ENCODE measurements around the gene CLASP1. TPM values are rescaled to one million over a fixed set of nuclear protein-coding genes. Genes with fewer than 3 reads are reported as not detected.

Gene CLASP1
- total and polyA plus RNA-seq, 12 donors = 10.1 to 90.6 (median 71.7) TPM

DNA sequence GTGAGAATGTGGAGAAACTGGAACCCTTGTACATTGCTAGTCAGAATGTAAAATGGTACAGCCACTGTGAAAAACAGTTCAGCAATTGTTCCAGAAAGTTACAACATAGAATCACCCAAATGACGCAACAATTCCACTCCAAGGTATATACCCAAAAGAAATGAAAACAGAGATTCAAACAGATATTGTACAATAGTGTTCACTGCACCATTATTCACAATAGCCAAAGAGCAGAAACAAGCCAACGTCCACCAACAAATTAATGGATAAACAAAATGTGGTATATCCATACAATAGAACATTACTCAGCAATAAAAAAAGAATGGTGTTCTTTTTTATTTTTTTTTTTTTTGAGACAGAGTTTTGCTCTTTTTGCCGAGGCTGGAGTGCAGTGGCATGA, 10.9 kb downstream of the CLASP1 start:
- H3K27ac ChIP-seq = no peak overlapping the region
- H3K27me3 ChIP-seq = no peaks in the 10 kb centered on the region
- TF ChIP-seq, protein P1, sequence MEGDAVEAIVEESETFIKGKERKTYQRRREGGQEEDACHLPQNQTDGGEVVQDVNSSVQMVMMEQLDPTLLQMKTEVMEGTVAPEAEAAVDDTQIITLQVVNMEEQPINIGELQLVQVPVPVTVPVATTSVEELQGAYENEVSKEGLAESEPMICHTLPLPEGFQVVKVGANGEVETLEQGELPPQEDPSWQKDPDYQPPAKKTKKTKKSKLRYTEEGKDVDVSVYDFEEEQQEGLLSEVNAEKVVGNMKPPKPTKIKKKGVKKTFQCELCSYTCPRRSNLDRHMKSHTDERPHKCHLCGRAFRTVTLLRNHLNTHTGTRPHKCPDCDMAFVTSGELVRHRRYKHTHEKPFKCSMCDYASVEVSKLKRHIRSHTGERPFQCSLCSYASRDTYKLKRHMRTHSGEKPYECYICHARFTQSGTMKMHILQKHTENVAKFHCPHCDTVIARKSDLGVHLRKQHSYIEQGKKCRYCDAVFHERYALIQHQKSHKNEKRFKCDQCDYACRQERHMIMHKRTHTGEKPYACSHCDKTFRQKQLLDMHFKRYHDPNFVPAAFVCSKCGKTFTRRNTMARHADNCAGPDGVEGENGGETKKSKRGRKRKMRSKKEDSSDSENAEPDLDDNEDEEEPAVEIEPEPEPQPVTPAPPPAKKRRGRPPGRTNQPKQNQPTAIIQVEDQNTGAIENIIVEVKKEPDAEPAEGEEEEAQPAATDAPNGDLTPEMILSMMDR (IDR thresholded peaks at IDR 0.05) = no peak
- ATAC-seq (no peak), DNase-seq (no peak)
- H3K4me1 ChIP-seq = peaks cover 3 to 57% (median 39%) of the 10 kb centered on the region in 9 donors
- intact Hi-C loops (cut with DNase I) = no loop called here
- WGBS, 2 donors = 88 to 98% methylated on average over 3 of the region's 3 CpGs
- H3K9me3 ChIP-seq = peaks cover 0 to 18% (median 0%) of the 10 kb centered on the region in 11 donors
- H3K4me3 ChIP-seq = no peak overlapping the region
- H3K36me3 ChIP-seq = peaks cover 0 to 15% (median 0%) of the 10 kb centered on the region in 9 donors

DNA sequence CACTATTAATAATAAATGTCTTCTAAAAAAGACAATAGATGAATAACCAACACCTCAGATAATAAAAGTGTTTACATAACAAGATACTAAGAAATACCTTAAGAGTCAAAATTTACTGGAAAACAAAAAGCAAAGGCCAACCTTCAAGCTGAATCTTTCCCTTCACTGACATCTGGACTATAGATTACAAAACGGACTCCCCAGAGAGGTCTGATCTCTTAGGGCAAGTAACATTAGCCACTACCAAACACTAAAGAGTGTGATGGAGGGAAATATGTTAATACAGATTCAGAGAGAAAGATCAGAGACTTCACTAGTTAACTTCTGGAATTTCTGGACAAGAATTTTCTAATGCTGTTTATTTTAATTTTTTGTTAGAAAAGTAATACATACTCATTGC, 13.9 kb downstream of the CLASP1 start:
- intact Hi-C loops (cut with DNase I) = no loop called here
- DNase-seq (no peak), ATAC-seq (peak in 2 of 8 donors; percentile 49 to 50)
- Histone ChIP-seq H3K4me3 (no peak overlapping the region), H3K27me3 (no peaks in the 10 kb centered on the region), H3K4me1 (peaks cover 3 to 52% (median 40%) of the 10 kb centered on the region in 9 donors), H3K36me3 (peaks cover 0 to 8% (median 0%) of the 10 kb centered on the region in 9 donors), H3K9me3 (peaks cover 0 to 18% (median 0%) of the 10 kb centered on the region in 11 donors), H3K27ac (peak overlapping the region in 5 of 10 donors; percentile 10 to 71 (median 49))
- 6 to 9% methylated on average over 1 of the region's 1 CpG for WGBS, 2 donors
- TF ChIP-seq, protein P1 (IDR thresholded peaks at IDR 0.05) = no peak

DNA sequence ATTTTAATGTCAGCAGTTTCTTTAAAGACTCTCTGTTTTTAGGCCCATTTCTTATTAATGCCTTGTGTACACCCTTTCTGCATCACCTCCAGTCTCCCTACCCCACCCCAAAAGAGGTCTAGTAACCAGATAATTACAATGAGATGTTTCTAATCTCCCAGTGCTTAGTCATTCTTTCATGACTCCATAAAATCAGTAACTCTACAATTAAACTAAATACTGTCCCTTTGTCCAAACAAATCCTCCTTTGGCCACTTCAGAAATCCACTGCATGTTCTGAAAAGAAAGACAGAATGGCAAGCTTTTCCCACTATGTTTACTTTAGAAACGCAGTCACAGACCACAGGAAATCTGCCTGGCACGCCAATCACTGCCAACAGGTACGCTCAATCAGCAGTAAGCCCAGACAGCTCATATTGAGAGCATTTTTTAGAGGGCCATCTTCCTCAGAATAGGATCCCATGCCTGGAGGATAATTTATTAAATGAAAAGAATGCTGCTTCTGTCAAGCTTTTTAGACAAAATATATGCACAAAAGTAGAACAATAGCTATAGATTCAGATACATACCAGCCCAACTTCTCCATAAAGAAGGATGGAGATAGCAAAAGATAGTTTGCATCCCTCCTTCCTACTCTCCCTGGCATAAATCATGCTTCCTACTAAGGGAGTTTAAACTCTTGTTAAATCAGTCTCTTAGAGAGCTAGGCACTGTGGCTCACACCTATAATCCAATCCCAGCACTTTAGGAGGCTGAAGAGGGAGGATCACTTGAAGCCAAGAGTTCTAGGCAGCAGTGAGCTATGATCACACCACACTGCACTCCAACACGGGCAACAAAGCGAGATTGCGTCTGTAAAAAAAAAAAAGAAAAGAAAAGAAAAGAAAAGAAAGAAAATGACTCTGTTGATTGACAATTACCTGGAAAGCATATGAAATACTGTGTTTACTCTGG, 14.6 kb downstream of the CLASP1 start:
- TF ChIP-seq, protein P1 (IDR thresholded peaks at IDR 0.05) = no peak
- Histone ChIP-seq H3K4me1 (peaks cover 3 to 48% (median 40%) of the 10 kb centered on the region in 9 donors), H3K27me3 (no peaks in the 10 kb centered on the region), H3K27ac (peak overlapping the region in 8 of 10 donors; percentile 10 to 71 (median 56)), H3K36me3 (peaks cover 0 to 6% (median 0%) of the 10 kb centered on the region in 9 donors), H3K4me3 (no peak overlapping the region), H3K9me3 (peaks cover 0 to 18% (median 0%) of the 10 kb centered on the region in 11 donors)
- WGBS, 2 donors = 60 to 74% methylated on average over 6 of the region's 6 CpGs
- no peak for ATAC-seq
- no peak for DNase-seq
- intact Hi-C loops (cut with DNase I) = no loop called here

DNA sequence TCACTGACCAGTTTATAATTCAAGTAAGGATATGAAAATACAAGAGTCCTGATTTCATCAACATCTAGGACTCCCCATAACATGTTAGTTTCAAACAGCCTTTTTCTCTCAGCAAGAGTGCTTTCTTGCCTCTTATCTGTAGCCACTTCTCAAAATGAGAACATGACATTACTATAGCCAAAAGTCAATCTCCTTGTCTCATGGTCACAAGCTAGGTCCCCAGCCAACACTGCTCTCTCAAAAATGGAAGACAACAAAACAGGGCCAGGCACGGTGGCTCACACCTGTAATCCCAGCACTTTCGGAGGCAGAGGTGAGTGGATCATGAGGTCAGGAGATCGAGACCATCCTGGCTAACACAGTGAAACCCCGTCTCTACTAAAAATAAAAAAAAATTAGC, 15.8 kb downstream of the CLASP1 start:
- Histone ChIP-seq H3K27ac (peak overlapping the region in 9 of 10 donors; percentile 27 to 71 (median 64)), H3K4me3 (no peak overlapping the region), H3K4me1 (peaks cover 3 to 53% (median 41%) of the 10 kb centered on the region in 9 donors), H3K27me3 (no peaks in the 10 kb centered on the region), H3K9me3 (peaks cover 0 to 16% (median 0%) of the 10 kb centered on the region in 11 donors), H3K36me3 (peaks cover 0 to 3% (median 0%) of the 10 kb centered on the region in 9 donors)
- TF ChIP-seq, protein P1 (IDR thresholded peaks at IDR 0.05) = no peak
- DNase-seq = peak in 1 of 2 donors; percentile 29
- 63 to 67% methylated on average over 4 of the region's 4 CpGs for WGBS, 2 donors
- intact Hi-C loops (cut with DNase I) = no loop called here
- peak; percentile 16 to 91 (median 78) for ATAC-seq
